Stomach (tissue), 9 donors: ENCODE results near the gene MAMDC2. TPM values are rescaled to one million over a fixed set of nuclear protein-coding genes. Genes with fewer than 3 reads are reported as not detected.

ENCODE experiments used
- DNase-seq, 2 donors: peaks; one replicate each; pipeline versions ENCODE4 v3.0.0 to v3.0.0-alpha.2; 2013 to 2019
- H3K27ac ChIP-seq, 5 donors: fragments of 200-600 bp in 4 of 5; sonication (generic) in 4 of 5; one replicate each; pipeline ENCODE4 v1.5.1; 2013 to 2019; ENCODE audit warnings: mild to moderate bottlenecking in 1 of 5, moderate library complexity in 1 of 5
- H3K27me3 ChIP-seq, 3 donors: fragments of 200-600 bp; sonication (generic); one replicate each; pipeline ENCODE4 v1.5.1; 2017 to 2019; ENCODE audit warnings: mixed run types in 1 of 3
- H3K36me3 ChIP-seq, 4 donors: fragments of 200-600 bp; sonication (generic); 1 replicate in 3 of 4; 2 replicates in 1 of 4; pipeline ENCODE4 v1.5.1; 2016 to 2019
- H3K4me1 ChIP-seq, 4 donors: fragments of 200-600 bp; sonication (generic); one replicate each; pipeline ENCODE4 v1.5.1; 2016 to 2019
- H3K4me3 ChIP-seq, 4 donors: fragments of 200-600 bp; sonication (generic) in 3 of 4; one replicate each; pipeline ENCODE4 v1.5.1; 2016 to 2019; ENCODE audit warnings: mild to moderate bottlenecking in 1 of 4
- H3K9me3 ChIP-seq, 4 donors: fragments of 200-600 bp; sonication (generic); one replicate each; pipeline ENCODE4 v1.5.1; 2016 to 2019
- CTCF ChIP-seq, 7 experiments: fragments of 450-650 bp in 4 of 7; fragments of 200-600 bp in 3 of 7; sonication (generic) in 3 of 7; IDR thresholded peaks; one replicate each; pipeline ENCODE4 v1.5.1; 2016 to 2019; ENCODE audit warnings: antibody characterized with exemption in 7 of 7, control low read depth in 2 of 7, mild to moderate bottlenecking in 1 of 7
- EP300 ChIP-seq: sonication (generic); formaldehyde crosslinking; IDR thresholded peaks from one replicate; pipeline ENCODE4 v1.6.1; 2017; ENCODE audit warnings: antibody characterized with exemption
- POLR2A ChIP-seq, 4 donors: fragments of 450-650 bp; IDR thresholded peaks; one replicate each; pipeline ENCODE4 v1.6.1; 2016; ENCODE audit warnings: antibody characterized with exemption in 4 of 4, control low read depth in 2 of 4, mild to moderate bottlenecking in 1 of 4, moderate library complexity in 1 of 4
- POLR2AphosphoS5 ChIP-seq, 3 donors: sonication (generic); formaldehyde crosslinking; IDR thresholded peaks; one replicate each; pipeline ENCODE4 v1.6.1; 2016; ENCODE audit warnings: antibody characterized with exemption in 3 of 3
- WGBS, 5 donors: extraction: QIAGEN DNeasy Blood & Tissue Kit in 3 of 5; methylation state at CpG; one replicate each; pipeline versions ENCODE4 v1.1.5 to v1.1.7; 2013 to 2018; 5-methylcytosine and 5-hydroxymethylcytosine counted together
- intact Hi-C: fragments of 100-400 bp; cut with DNase I; formaldehyde crosslinking; loops from one replicate; pipeline ENCODE4 v1.15.1; 2023; ENCODE audit warnings: low total_unique reads
- polyA plus RNA-seq, 3 donors: library from polyadenylated mRNA; stranded (reverse); fragments of 200-250 nt; gene quantifications; one replicate each; pipeline ENCODE4 v1.2.3, GENCODE V29; 2013
- total RNA-seq, 5 donors: library from RNA; depleted of rRNA; stranded (reverse); fragments of >200 nt; gene quantifications; one replicate each; pipeline versions ENCODE4 v1.1.0 to v1.2.3, GENCODE V29; 2014 to 2016
- donor health status: healthy with polysubstance abuse.
- donor health status: Bipolar disorder and iron deficiency.
- donor health status: healthy.

The MAMDC2 gene
- total and polyA plus RNA-seq, 8 donors, result 7.0 to 91.4 (median 22.0) TPM

GRCh38 chr9:70007831-70008230 is 35.8 kb upstream of the MAMDC2 start:
- DNase-seq, result no peak
- no peaks in the 10 kb centered on the region for H3K9me3 ChIP-seq
- no peak overlapping the region for H3K4me3 ChIP-seq
- no peak overlapping the region for H3K27ac ChIP-seq
- intact Hi-C loops, result no loop called here
- H3K4me1 ChIP-seq, result peaks cover 0 to 9% (median 0%) of the 10 kb centered on the region in 4 donors
- no peak for TF ChIP-seq CTCF (IDR thresholded peaks at IDR 0.05)
- no peak for TF ChIP-seq POLR2A (IDR thresholded peaks at IDR 0.05)
- no peak for TF ChIP-seq POLR2AphosphoS5 (IDR thresholded peaks at IDR 0.05)
- no peak for TF ChIP-seq EP300
- 69 to 79% (median 78%) methylated on average over 2 of the region's 2 CpGs for WGBS, 5 donors
- no peaks in the 10 kb centered on the region for H3K27me3 ChIP-seq
- no peaks in the 10 kb centered on the region for H3K36me3 ChIP-seq

GRCh38 chr9:70010015-70010414 is 33.6 kb upstream of the MAMDC2 start:
- no peaks in the 10 kb centered on the region for H3K9me3 ChIP-seq
- H3K27ac ChIP-seq, result no peak overlapping the region
- H3K27me3 ChIP-seq, result no peaks in the 10 kb centered on the region
- no peaks in the 10 kb centered on the region for H3K36me3 ChIP-seq
- no peak for TF ChIP-seq POLR2A (IDR thresholded peaks at IDR 0.05)
- no peak for TF ChIP-seq POLR2AphosphoS5 (IDR thresholded peaks at IDR 0.05)
- TF ChIP-seq CTCF (IDR thresholded peaks at IDR 0.05), result no peak
- no peak for TF ChIP-seq EP300
- no peak overlapping the region for H3K4me3 ChIP-seq
- intact Hi-C loops, result no loop called here
- DNase-seq, result no peak
- H3K4me1 ChIP-seq, result peaks cover 0 to 9% (median 0%) of the 10 kb centered on the region in 4 donors
- WGBS, 5 donors, result 39 to 59% (median 48%) methylated on average over 3 of the region's 3 CpGs

- no peak for DNase-seq
- H3K27me3 ChIP-seq, result no peaks in the 10 kb centered on the region
- 88 to 97% (median 91%) methylated on average over 1 of the region's 1 CpG for WGBS, 5 donors
- no peaks in the 10 kb centered on the region for H3K9me3 ChIP-seq
- no peak for TF ChIP-seq EP300
- no peak for TF ChIP-seq POLR2A (IDR thresholded peaks at IDR 0.05)
- TF ChIP-seq POLR2AphosphoS5 (IDR thresholded peaks at IDR 0.05), result no peak
- TF ChIP-seq CTCF (IDR thresholded peaks at IDR 0.05), result no peak
- no peak overlapping the region for H3K27ac ChIP-seq
- intact Hi-C loops, result no loop called here
- no peak overlapping the region for H3K4me3 ChIP-seq
- H3K36me3 ChIP-seq, result no peaks in the 10 kb centered on the region
- peaks cover 0 to 3% (median 0%) of the 10 kb centered on the region in 4 donors for H3K4me1 ChIP-seq
Measured at GRCh38 chr9:70011366-70011765, 32.3 kb upstream of the MAMDC2 start.

- Histone ChIP-seq H3K4me1 (no peaks in the 10 kb centered on the region), H3K36me3 (no peaks in the 10 kb centered on the region), H3K4me3 (no peak overlapping the region), H3K9me3 (no peaks in the 10 kb centered on the region), H3K27me3 (no peaks in the 10 kb centered on the region), H3K27ac (no peak overlapping the region)
- DNase-seq, result no peak
- intact Hi-C loops, result no loop called here
- TF ChIP-seq EP300 (no peak), CTCF (IDR thresholded peaks at IDR 0.05) (no peak), POLR2A (IDR thresholded peaks at IDR 0.05) (no peak), POLR2AphosphoS5 (IDR thresholded peaks at IDR 0.05) (no peak)
- WGBS, 5 donors, result 79 to 83% (median 81%) methylated on average over 1 of the region's 1 CpG
Measured at GRCh38 chr9:70012569-70012968, 31.1 kb upstream of the MAMDC2 start.
